Heart right ventricle (tissue), 16 donors: ENCODE measurements around the gene INSYN1. TPM values are rescaled to one million over a fixed set of nuclear protein-coding genes. Genes with fewer than 3 reads are reported as not detected.

Experiments used
- ATAC-seq, 8 donors: fragments of 200-7000 bp; cut with Tn5 transposase; one replicate each; pipeline ENCODE4 v1.9.1; 2020; ENCODE audit warnings: mild to moderate bottlenecking in 8 of 8, moderate library complexity in 8 of 8, moderate number of reproducible peaks in 1 of 8
- DNase-seq, 2 donors: peaks; one replicate each; pipeline ENCODE4 v3.0.0-alpha.2; 2020
- H3K27ac ChIP-seq, 10 donors: fragments of 200-600 bp; sonication (generic) in 2 of 10; one replicate each; pipeline versions ENCODE4 v1.5.0 to v1.8.0; 2020 to 2022; ENCODE audit warnings: mild to moderate bottlenecking in 3 of 10
- H3K27me3 ChIP-seq, 7 donors: fragments of 200-600 bp; one replicate each; pipeline ENCODE4 v1.8.0; 2021 to 2022; ENCODE audit warnings: mild to moderate bottlenecking in 2 of 7
- H3K36me3 ChIP-seq, 9 donors: fragments of 200-600 bp; sonication (generic) in 1 of 9; one replicate each; pipeline versions ENCODE4 v1.5.0 to v1.8.0; 2020 to 2022; ENCODE audit warnings: mild to moderate bottlenecking in 2 of 9
- H3K4me1 ChIP-seq, 9 donors: fragments of 200-600 bp; sonication (generic) in 1 of 9; one replicate each; pipeline versions ENCODE4 v1.5.0 to v1.8.0; 2020 to 2022; ENCODE audit warnings: mild to moderate bottlenecking in 4 of 9
- H3K4me3 ChIP-seq, 10 donors: fragments of 200-600 bp; sonication (generic) in 2 of 10; one replicate each; pipeline versions ENCODE4 v1.5.0 to v1.8.0; 2020 to 2022; ENCODE audit warnings: mild to moderate bottlenecking in 7 of 10, moderate library complexity in 2 of 10
- H3K9me3 ChIP-seq, 11 donors: fragments of 200-600 bp in 10 of 11; sonication (generic) in 2 of 11; one replicate each; pipeline versions ENCODE4 v1.5.0 to v1.8.0; 2013 to 2022; ENCODE audit warnings: mild to moderate bottlenecking in 2 of 11, control low read depth in 1 of 11, moderate library complexity in 1 of 11
- WGBS, 2 donors: extraction: QIAGEN DNeasy Blood & Tissue Kit; methylation state at CpG; one replicate each; pipeline ENCODE4 v1.1.7; 2013; ENCODE audit warnings: inconsistent platforms in 1 of 2; 5-methylcytosine and 5-hydroxymethylcytosine counted together
- intact Hi-C, 10 donors: fragments of 100-400 bp; cut with DNase I; formaldehyde crosslinking; loops; one replicate each; pipeline versions ENCODE4 v1.11.1 to v1.14.2; 2022
- polyA plus RNA-seq, 2 donors: library from polyadenylated mRNA; stranded (reverse); fragments of 200-250 nt; gene quantifications; one replicate each; pipeline ENCODE4 v1.2.3, GENCODE V29; 2013
- total RNA-seq, 10 donors: library from RNA; stranded (reverse); fragmentation: NEBNext Ultra II Directional in 3 of 10; extraction: Animal tissue kit (Norgen Biotek cat#: 25700) in 3 of 10; gene quantifications; one replicate each; pipeline versions ENCODE4 v1.2.1 to v1.2.4, GENCODE V29; 2021 to 2023
- TF ChIP-seq, protein P1 (sequence below), 9 donors: fragments of 200-600 bp; sonication (generic) in 2 of 9; IDR thresholded peaks; one replicate each; pipeline versions ENCODE4 v1.5.0 to v1.8.0; 2021 to 2022; ENCODE audit warnings: antibody characterized with exemption in 9 of 9, mild to moderate bottlenecking in 5 of 9, moderate library complexity in 1 of 9
- donor health status: Arrhythmogenic right ventricular cardiomyopathy.
- donor health status: ischemic (EF 13 %, LVEDD 7.1; RV severe dilation, severe dysfunction).
- donor health status: healthy with polysubstance abuse.
- donor health status: DM: no; HTN: yes; CAD: no.
- donor health status: DM: no; HTN: no; CAD: no.
- donor health status: ischemic (EF 25% LVEDD 6.9; RV normal size, moderate dysfunction).
- donor health status: ischemic (EF 25% LVEDD 5.7; RV mildly dilated, moderate dysfunction).
- donor health status: healthy.
- donor health status: DM: yes; HTN: yes; CAD: no.
- donor health status: Ischemic cardiomyopathy.
- donor health status: ischemic (EF 35%, LVEDD 5.7; RV mildly dilated, moderate dysfunction).
- donor health status: nonischemic (EF 11% LVEDD 7.7; RV severe dilation, severe dysfunction).
- donor health status: DM: yes; HTN: yes; CAD: no.
- donor health status: PGD.
- donor health status: ischemic (EF 29% LVEDD 5.4; RV normal size, mild dysfunction).
- donor health status: nonischemic (EF 23%, LVEDD 6.1; RV moderate dilation, normal function).

Gene INSYN1
- total and polyA plus RNA-seq, 12 donors: 56.4 to 221 (median 92.5) TPM

DNA sequence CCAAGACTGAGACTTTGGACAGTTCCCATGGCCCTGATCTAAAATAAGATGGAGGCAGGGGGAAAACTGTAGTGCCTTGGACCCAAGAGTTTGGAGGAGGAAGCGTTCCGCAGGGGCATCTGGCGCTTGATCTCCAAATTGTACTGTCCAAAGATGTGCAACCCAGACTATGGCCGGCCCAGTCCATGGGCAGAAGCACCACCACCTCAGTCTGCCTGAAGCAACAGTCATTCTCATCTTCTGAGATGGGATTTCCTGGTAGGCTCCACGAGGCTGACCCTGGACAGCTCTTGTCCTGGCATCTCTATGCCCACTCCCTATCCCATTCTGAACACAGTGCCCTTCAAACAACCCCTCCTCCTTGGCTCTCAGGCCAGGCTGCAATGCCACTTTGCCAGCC lies 3.6 kb downstream of the INSYN1 start:
- ATAC-seq (no peak), DNase-seq (no peak)
- H3K4me3 ChIP-seq: no peak overlapping the region
- 92 to 94% methylated on average over 5 of the region's 5 CpGs for WGBS, 2 donors
- H3K27ac ChIP-seq: no peak overlapping the region
- H3K36me3 ChIP-seq: peaks cover 0 to 8% (median 0%) of the 10 kb centered on the region in 9 donors
- intact Hi-C loops: no loop called here
- TF ChIP-seq, protein P1, sequence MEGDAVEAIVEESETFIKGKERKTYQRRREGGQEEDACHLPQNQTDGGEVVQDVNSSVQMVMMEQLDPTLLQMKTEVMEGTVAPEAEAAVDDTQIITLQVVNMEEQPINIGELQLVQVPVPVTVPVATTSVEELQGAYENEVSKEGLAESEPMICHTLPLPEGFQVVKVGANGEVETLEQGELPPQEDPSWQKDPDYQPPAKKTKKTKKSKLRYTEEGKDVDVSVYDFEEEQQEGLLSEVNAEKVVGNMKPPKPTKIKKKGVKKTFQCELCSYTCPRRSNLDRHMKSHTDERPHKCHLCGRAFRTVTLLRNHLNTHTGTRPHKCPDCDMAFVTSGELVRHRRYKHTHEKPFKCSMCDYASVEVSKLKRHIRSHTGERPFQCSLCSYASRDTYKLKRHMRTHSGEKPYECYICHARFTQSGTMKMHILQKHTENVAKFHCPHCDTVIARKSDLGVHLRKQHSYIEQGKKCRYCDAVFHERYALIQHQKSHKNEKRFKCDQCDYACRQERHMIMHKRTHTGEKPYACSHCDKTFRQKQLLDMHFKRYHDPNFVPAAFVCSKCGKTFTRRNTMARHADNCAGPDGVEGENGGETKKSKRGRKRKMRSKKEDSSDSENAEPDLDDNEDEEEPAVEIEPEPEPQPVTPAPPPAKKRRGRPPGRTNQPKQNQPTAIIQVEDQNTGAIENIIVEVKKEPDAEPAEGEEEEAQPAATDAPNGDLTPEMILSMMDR (IDR thresholded peaks at IDR 0.05): no peak
- H3K9me3 ChIP-seq: no peaks in the 10 kb centered on the region
- peaks cover 0 to 42% (median 13%) of the 10 kb centered on the region in 7 donors for H3K27me3 ChIP-seq
- H3K4me1 ChIP-seq: peaks cover 4 to 31% (median 25%) of the 10 kb centered on the region in 9 donors

DNA sequence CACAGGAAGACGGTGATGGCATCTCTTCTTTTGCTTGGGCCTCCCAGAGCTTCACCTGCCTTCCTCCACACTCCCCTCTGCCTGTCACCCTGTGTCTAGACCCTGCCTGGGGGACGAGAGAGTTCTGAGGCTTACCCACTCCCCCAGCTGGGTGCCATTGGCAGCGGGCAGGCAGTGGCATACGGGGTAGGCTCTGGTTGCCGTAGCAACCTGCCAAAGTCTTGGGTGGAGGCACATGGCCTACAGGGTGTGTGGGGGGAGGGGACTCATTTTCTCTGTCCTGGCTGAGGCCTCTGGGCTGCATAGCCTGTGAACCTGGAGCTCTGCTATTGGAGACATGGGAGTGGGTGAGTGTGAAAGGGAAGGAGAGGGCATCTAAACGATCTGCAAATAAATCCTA lies 4.4 kb downstream of the INSYN1 start:
- peaks cover 4 to 33% (median 25%) of the 10 kb centered on the region in 9 donors for H3K4me1 ChIP-seq
- intact Hi-C loops: no loop called here
- TF ChIP-seq, protein P1 (IDR thresholded peaks at IDR 0.05): no peak
- peaks cover 0 to 8% (median 0%) of the 10 kb centered on the region in 9 donors for H3K36me3 ChIP-seq
- H3K27ac ChIP-seq: no peak overlapping the region
- peaks cover 0 to 34% (median 10%) of the 10 kb centered on the region in 7 donors for H3K27me3 ChIP-seq
- no peak overlapping the region for H3K4me3 ChIP-seq
- WGBS, 2 donors: 72 to 79% methylated on average over 6 of the region's 6 CpGs
- DNase-seq (no peak), ATAC-seq (no peak)
- H3K9me3 ChIP-seq: no peaks in the 10 kb centered on the region

DNA sequence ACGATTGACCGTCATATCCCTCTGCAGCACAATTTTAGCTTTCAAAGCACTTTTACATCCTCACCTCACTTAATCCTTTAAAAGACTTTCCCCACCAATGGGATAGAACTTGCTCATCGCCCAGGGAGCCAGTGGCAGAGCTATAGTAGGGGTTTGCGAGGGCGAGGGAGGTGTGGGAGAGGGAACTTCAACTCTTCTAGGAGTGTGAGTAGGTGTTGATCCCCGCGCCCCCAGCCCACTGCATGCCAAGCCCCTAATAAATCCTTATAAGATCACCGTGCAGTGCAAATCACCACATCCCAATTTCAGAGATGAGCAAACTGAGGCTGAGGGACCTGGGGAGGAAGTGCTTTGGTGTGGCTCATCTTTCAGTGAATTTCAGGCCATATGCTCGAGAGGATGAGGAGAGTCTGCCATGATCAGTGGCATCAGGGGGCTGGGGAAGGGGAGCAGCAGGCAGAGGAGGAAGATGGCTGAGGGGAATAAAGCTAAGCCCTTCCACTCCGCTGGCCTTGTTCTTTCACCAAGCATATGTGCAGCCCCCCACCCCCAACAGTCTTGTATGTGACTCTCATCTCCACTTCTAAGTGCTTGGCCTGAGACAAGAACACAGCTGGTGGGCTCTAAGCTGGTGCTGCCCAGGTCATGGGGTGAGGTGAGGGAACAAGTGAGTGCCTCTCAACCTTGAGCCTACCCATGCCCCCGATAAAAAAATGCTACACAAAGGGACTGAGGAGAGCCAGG lies 5.1 kb downstream of the INSYN1 start:
- no peak for ATAC-seq
- Histone ChIP-seq H3K27ac (no peak overlapping the region), H3K27me3 (peaks cover 0 to 27% (median 6%) of the 10 kb centered on the region in 7 donors), H3K4me1 (peaks cover 8 to 36% (median 26%) of the 10 kb centered on the region in 9 donors), H3K9me3 (no peaks in the 10 kb centered on the region), H3K36me3 (peaks cover 0 to 8% (median 0%) of the 10 kb centered on the region in 9 donors), H3K4me3 (no peak overlapping the region)
- 85 to 93% methylated on average over 11 of the region's 11 CpGs for whole genome bisulfite sequencing, 2 donors
- intact Hi-C loops: loop anchor here in 1 of 10 donors (1.0 kb wide), 1 partner anchor 25 kb away; no protein-coding TSS in a partner anchor
- TF ChIP-seq, protein P1 (IDR thresholded peaks at IDR 0.05): no peak
- no peak for DNase-seq

DNA sequence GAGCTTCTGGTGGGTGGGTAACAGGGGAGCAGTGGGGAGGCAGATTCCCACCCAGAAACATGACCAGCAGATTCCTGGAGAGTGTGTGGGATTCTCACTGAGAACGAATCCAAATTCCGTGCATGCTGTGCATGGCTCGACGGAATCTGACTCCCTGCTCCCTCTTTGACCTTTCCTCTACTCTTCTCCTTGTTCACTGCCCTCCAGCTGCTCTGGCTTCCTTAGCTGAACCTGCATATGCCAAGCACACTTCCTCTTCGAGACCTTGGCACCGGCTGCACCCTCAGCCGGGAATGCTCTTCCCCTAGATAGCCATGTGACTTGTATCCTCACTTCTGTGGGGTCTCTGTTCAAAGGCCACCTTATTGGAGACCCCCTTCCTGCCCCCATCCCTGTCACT lies 6.3 kb downstream of the INSYN1 start:
- ATAC-seq (peak in 1 of 8 donors; percentile 32), DNase-seq (no peak)
- TF ChIP-seq, protein P1 (IDR thresholded peaks at IDR 0.05): no peak
- Histone ChIP-seq H3K4me1 (peaks cover 10 to 39% (median 33%) of the 10 kb centered on the region in 9 donors), H3K9me3 (no peaks in the 10 kb centered on the region), H3K27ac (no peak overlapping the region), H3K4me3 (no peak overlapping the region), H3K27me3 (peaks cover 0 to 17% (median under 1%) of the 10 kb centered on the region in 7 donors), H3K36me3 (peaks cover 0 to 8% (median 0%) of the 10 kb centered on the region in 9 donors)
- intact Hi-C loops: loop anchor here in 1 of 10 donors (1.0 kb wide), 1 partner anchor 24 kb away; no protein-coding TSS in a partner anchor
- 27 to 32% methylated on average over 7 of the region's 7 CpGs for WGBS, 2 donors
